ENCODE results near the gene NTF3.

The NTF3 gene

DNA sequence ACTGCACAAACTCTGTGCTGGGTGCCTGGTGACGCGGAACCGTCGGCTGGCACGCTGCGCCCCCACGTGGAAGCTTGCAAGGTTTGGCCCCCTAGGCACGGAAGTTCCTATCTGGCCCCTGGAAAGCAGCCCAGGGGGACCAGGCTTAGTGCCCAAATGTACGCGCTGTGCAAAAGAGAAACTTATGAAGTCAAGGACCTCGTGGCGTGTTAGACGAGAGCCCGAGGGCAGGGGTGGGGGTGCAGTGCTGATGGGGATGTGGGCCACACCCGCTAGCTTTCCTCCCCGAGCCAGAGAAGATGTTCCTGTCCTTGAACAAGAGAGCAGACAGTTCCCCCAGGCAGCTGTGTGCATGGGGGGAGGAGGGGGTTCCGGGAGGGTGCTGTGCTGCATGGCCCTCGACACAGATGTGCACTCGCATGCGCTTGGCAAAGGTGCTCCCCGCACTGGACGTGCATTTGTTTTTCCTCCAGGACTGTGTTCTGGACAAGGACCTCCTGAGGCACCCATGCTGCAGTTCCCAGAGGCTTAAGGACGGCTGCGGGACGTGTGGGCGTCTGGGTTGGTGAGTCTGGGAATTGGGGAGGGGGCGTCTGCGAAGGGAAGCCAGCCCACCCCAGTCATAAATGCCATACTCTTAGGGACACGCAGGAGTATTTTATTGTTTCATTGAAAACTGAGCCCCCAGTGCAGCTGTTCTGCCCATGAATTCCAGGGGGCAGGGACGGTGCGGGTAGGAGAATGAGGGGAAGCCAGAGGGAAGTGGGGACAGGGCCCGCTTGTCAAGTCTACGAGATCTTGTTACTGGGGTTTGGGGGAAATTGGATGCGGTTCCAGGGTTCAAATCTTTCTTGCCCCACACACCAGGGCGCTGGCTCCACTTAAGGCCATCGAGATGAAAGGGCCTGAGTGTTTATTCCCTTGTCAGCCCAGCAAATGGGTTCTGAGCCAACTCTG is 80.0 kb downstream of the NTF3 start:
- DNase-seq (ENCODE audit: low read depth) = no peak

GRCh38 chr12:5512601-5512970 is 80.7 kb downstream of the NTF3 start:
- no peak for DNase-seq (ENCODE audit: low read depth)

- DNase-seq (ENCODE audit: low read depth) = no peak
Observed at GRCh38 chr12:5513406-5513805, 81.5 kb downstream of the NTF3 start.

GRCh38 chr12:5514016-5514415 is 82.1 kb downstream of the NTF3 start:
- DNase-seq (ENCODE audit: low read depth) = no peak

- no peak for DNase-seq (ENCODE audit: low read depth)
Observed at GRCh38 chr12:5514545-5514944, 82.6 kb downstream of the NTF3 start.

DNA sequence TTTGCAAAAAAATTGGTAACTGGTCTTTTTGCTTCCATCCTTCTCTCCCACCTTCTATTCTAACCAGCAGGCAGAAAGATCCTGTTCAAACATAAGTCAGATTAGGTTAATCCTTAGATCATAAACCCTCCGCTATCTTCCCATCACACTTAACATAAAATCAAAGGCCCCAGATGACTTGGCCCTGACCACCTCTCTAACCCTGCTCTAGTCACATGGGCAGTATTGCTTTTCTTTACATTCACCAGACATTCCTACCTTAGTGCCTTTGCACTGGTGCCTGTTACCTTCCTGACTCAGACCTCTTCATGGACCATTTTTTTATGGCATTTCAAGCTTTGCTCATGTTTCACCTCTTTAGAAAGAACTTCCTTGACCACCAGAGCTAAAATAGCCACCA is 83.5 kb downstream of the NTF3 start:
- no peak for DNase-seq (ENCODE audit: low read depth)

DNA sequence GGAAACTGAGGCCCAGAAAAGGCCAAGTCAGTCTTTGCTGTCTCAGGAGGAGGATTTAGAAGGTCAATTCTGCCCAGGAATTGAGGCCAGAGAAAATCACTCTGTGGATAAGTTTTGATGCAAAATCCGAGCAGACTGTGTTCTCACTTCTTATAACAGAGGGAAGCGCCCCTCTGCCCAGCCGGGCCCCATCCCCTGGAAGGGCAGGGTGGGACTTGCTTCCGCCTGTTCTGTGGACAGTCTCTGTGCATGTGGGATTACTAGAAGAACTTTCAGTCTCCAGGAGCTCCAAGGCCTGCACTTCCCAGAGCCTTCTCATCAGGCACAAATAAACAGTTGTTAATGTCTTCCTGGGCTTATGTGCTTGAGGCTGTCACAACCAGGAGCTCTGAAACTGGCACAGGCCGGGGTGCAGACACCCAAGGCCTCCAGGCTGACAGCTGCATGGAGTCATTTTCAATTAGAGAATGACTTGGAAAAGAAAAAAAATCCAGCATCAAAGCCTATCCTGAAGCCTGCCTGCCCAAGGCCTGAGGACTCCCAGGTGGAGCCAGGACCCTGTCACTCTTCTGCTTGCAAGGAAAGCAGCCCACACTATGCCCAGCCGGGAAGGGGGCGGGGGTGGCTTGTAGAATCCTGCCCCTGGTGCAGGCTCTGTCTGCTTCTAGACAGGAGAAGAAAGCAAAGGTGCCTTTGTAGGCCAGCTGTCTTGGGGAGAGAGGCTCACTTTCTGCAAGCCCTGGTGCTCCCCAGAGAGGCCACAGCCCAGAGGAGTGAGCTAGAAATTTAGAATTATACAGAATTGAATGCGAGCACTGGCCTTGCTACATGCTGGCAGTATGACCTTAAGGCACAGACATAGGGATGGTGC is 84.7 kb downstream of the NTF3 start:
- no peak for DNase-seq (ENCODE audit: low read depth)

DNA sequence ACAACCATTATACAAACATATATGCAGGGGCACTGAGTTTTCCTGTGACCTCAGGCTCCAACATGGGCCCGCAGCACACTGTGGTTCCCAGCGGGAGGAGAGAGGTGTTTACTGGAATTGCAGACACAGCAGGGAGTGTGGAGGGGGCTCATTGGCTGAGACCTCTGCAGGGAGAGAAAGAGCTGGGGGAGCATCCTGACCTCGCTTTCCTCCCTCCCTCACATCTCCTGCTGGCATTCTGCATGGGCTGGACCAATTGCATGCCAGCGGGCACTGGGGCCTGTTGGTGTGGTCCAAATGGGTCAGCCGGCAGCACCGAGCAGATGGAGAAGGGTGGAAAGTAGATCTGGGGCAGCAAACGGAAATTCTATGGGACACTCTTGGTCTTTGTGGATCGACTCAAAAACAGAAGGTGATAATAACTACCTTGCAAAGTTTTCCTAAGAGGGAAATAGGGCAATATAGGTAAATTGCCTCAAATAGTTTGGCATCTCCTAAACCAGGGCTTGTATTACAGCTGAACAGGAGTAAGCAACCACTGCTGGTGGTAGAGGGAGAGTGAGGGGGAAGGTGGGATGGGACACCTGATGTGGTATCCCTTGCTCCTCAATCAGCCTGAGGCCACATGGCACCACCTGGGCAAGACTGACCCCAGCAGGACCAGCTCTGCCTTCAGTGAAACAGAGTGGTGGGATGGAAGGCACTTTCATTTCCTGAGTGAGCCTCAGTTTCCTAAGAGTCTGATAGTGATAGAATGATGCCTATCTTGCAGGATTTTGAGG is 86.9 kb downstream of the NTF3 start:
- DNase-seq (ENCODE audit: low read depth) = no peak

GRCh38 chr12:5520037-5520436 is 88.1 kb downstream of the NTF3 start:
- DNase-seq (ENCODE audit: low read depth) = no peak

DNA sequence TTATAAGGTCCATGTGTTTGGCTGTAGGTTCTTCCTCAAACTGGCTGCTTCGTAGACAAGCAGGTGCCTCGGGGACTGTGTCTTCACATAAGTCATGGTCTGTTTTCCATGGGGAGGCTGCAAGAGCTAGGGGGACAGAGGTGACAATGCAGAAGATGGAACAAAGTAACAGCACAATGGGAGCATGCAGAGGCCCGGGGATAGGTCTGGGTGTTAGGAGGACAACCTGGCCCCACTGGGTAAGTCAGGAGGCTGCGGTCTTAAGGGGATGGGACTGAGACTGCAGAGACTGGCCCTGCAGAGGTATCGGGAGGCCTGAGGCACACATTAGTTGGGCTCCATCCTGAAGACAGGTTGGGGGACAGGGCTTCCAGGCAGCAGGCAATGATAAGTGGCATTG is 88.9 kb downstream of the NTF3 start:
- DNase-seq (ENCODE audit: low read depth) = no peak

- no peak for DNase-seq (ENCODE audit: low read depth)
Observed at GRCh38 chr12:5521456-5522325, 89.8 kb downstream of the NTF3 start.

DNA sequence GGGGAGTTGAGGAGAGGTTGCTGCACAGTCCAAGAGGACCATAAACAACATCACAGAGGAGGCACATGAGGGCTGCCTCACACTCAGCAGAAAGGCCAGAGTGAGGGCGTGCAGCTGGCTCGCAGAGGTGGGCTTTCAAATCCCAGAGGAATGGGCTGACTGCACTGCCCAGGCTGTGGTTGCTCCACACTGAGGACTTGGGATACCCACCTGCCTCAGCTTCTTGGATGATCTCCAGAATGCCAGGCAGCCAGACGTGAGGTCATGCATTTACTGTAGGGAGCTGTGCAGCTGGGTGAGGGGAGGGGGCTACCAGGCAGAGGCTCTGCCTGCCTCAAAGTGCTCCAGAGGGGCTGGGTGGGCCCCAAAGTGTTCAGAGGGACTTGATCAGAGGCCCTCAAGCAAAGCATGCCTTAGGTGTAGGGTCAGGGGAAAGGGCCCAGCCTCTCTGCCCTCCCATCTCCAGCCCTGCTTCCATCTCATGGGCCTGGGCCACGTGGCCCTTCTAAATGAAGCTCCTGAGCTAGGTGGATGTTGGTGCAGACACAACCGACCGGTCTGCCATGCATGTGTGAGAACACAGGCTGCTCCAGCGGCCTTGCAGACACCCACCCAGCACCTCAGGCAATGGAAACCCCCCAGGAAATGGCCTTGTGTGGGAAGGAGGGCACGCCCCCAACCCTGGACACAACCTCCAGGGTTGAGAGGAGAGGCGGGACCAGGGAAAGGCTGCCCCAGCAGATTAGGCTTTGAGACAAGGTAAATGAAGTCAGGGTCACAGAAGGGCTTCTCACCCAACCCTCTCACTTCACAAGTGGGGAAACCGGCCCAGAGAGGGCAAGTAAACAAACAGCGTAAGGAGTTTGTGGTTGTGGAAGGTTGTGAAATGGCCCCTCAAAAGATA is 90.8 kb downstream of the NTF3 start:
- no peak for DNase-seq (ENCODE audit: low read depth)

DNA sequence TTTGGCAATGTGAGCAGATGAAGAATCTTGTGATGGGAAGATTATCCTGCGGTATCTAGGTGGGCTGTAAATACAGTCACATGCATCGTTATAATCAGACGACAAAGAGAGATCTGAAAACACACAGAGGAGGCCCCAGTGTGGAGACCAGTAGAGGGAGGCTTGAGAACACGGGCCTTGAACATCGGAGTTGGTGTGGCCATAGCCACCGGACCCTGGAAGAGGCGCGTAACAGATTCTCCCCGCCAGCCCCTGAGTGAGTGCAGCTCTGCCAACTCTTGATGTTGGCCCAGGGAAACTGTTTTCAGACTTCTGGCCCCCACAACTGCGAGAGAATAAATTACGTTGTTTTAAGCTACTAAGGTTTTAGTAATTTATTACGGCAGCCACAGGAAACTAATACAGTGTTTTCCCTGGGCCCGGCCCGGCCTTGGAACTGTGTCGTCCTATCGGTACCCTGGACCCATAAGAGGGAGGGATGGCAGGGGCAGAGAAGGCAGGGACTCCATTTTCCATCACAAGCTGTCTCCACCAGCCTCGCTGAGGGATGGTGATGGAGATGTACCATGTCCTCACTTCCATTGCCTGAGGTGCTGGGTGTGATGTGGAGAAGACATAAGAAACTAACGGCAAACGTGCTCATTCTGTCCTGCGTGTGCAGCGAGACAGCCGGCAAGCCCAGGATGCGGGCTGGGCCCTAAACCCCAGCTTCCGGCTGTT is 91.6 kb downstream of the NTF3 start:
- DNase-seq (ENCODE audit: low read depth) = no peak

GRCh38 chr12:5524116-5524768 is 92.3 kb downstream of the NTF3 start:
- no peak for DNase-seq (ENCODE audit: low read depth)

GRCh38 chr12:5524769-5525436 is 93.0 kb downstream of the NTF3 start:
- DNase-seq (ENCODE audit: low read depth) = no peak

- DNase-seq (ENCODE audit: low read depth) = no peak
Observed at GRCh38 chr12:5525783-5526367, 94.0 kb downstream of the NTF3 start.

- no peak for DNase-seq (ENCODE audit: low read depth)
Observed at GRCh38 chr12:5533368-5533767, 101.5 kb downstream of the NTF3 start.

All from stromal cell of bone marrow (primary cell).